ENCODE results near the gene KRABD2.
A peak's percentile ranks its signal among the peaks of the same experiment; 100 is the strongest.

KRABD2 gene

GRCh38 chr17:8382880-8383142, 6.3 kb upstream of the KRABD2 start:
- CTCF ChIA-PET, result interaction anchor here (0.6 to 1.6 kb wide), 5 partner anchors 22 to 363 kb away, joined by 3 to 4 read pairs (median 3); partner anchors contain the start of gene RANGRF
- peak overlapping the region; percentile 88 for H3K9ac ChIP-seq (ENCODE audit: control insufficient read depth, insufficient read depth, low read length)
- H2AFZ ChIP-seq (ENCODE audit: control insufficient read depth, low read depth, low read length), result peak overlapping the region; percentile 43
- peaks cover 47% of the 10 kb centered on the region for H3K79me2 ChIP-seq (ENCODE audit: control insufficient read depth, insufficient read depth, low read length)
- ATAC-seq (no peak; the same call in 2 of the 3 replicates), FAIRE-seq (no peak), DNase-seq (ENCODE audit: low read depth, low spot score) (no peak)
- SMC1A ChIA-PET (ENCODE audit: uncharacterized antibody, unreplicated experiment), result no interaction called here
- peaks cover 9% of the 10 kb centered on the region for H4K20me1 ChIP-seq (ENCODE audit: control insufficient read depth, insufficient read depth)
- no peaks in the 10 kb centered on the region for H3K9me3 ChIP-seq (replicated peaks; ENCODE audit: control insufficient read depth, insufficient read depth, low read length)
- WGBS (ENCODE audit: insufficient coverage, insufficient replicate concordance, low lambda C conversion rate, missing lambda C conversion rate), result 0% methylated on average over 15 of the region's 15 CpGs
- no TSS peak for BruUV-seq (replicated peaks)
- POLR2A ChIA-PET, result no interaction called here
- peak overlapping the region; percentile 84 for H3K4me3 ChIP-seq
- in situ Hi-C loops (cut with MboI), result no loop called here
- peaks cover 7 to 25% of the 10 kb centered on the region in 2 experiments for H3K36me3 ChIP-seq (ENCODE audit: control insufficient read depth in 2 of 2, insufficient read depth in 2 of 2, low read length in 1 of 2)
- H3K27me3 ChIP-seq (replicated peaks in 1 of 2; ENCODE audit: control insufficient read depth in 2 of 2, insufficient read depth in 2 of 2, low read length in 1 of 2), result no peaks in the 10 kb centered on the region
- no peaks in the 10 kb centered on the region; the same call in 1 of the 2 replicates for H3K4me1 ChIP-seq (ENCODE audit: control insufficient read depth, insufficient read depth, low read length)
- H3K27ac ChIP-seq (ENCODE audit: control insufficient read depth, insufficient read depth), result peak overlapping the region; percentile 76
- RAD21 ChIA-PET (ENCODE audit: unreplicated experiment), result interaction anchor here (3.1 kb wide), 1 partner anchor 363 kb away, joined by 8 read pairs; no protein-coding TSS in a partner anchor
- intact Hi-C loops (cut with micrococcal nuclease; ENCODE audit: unreplicated experiment), result loop anchor here (10.0 kb wide), 1 partner anchor 362 kb away; the partner anchor contains the start of gene CCDC42
- no peak overlapping the region for H3K4me2 ChIP-seq (ENCODE audit: control insufficient read depth, insufficient read depth)
- TF ChIP-seq FOXM1 (IDR thresholded peaks at IDR 0.05; ENCODE audit: low read depth, low read length), result peak; percentile 50; the same call in 1 of the 2 replicates
- peak in 1 of 2 experiments; percentile 14; a peak in 1 of 4 replicates for TF ChIP-seq IKZF2 (IDR thresholded peaks at IDR 0.05)
- no peak for TF ChIP-seq JUNB (IDR thresholded peaks at IDR 0.05)
- TF ChIP-seq, protein P1, sequence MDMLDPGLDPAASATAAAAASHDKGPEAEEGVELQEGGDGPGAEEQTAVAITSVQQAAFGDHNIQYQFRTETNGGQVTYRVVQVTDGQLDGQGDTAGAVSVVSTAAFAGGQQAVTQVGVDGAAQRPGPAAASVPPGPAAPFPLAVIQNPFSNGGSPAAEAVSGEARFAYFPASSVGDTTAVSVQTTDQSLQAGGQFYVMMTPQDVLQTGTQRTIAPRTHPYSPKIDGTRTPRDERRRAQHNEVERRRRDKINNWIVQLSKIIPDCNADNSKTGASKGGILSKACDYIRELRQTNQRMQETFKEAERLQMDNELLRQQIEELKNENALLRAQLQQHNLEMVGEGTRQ (IDR thresholded peaks at IDR 0.05; ENCODE audit: borderline replicate concordance, low read depth, low read length), result no peak
- no peak for TF ChIP-seq CEBPB (IDR thresholded peaks at IDR 0.05; ENCODE audit: borderline replicate concordance in 1 of 2, low read depth in 2 of 2, low read length in 2 of 2)
- no peak for TF ChIP-seq YBX1 (IDR thresholded peaks at IDR 0.05)
- TF ChIP-seq, protein P2, sequence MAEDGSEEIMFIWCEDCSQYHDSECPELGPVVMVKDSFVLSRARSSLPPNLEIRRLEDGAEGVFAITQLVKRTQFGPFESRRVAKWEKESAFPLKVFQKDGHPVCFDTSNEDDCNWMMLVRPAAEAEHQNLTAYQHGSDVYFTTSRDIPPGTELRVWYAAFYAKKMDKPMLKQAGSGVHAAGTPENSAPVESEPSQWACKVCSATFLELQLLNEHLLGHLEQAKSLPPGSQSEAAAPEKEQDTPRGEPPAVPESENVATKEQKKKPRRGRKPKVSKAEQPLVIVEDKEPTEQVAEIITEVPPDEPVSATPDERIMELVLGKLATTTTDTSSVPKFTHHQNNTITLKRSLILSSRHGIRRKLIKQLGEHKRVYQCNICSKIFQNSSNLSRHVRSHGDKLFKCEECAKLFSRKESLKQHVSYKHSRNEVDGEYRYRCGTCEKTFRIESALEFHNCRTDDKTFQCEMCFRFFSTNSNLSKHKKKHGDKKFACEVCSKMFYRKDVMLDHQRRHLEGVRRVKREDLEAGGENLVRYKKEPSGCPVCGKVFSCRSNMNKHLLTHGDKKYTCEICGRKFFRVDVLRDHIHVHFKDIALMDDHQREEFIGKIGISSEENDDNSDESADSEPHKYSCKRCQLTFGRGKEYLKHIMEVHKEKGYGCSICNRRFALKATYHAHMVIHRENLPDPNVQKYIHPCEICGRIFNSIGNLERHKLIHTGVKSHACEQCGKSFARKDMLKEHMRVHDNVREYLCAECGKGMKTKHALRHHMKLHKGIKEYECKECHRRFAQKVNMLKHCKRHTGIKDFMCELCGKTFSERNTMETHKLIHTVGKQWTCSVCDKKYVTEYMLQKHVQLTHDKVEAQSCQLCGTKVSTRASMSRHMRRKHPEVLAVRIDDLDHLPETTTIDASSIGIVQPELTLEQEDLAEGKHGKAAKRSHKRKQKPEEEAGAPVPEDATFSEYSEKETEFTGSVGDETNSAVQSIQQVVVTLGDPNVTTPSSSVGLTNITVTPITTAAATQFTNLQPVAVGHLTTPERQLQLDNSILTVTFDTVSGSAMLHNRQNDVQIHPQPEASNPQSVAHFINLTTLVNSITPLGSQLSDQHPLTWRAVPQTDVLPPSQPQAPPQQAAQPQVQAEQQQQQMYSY (CRISPR knock-in tag; IDR thresholded peaks at IDR 0.05), result no peak; the same call in 1 of the 2 replicates
- TF ChIP-seq NFXL1 (IDR thresholded peaks at IDR 0.05; ENCODE audit: borderline replicate concordance), result no peak
- TF ChIP-seq NFIC (IDR thresholded peaks at IDR 0.05; ENCODE audit: low read depth, low read length), result 0 out of 2 replicates have a peak, but pooled peaks have one; percentile 27
- TF ChIP-seq ZNF24 (IDR thresholded peaks at IDR 0.05), result no peak
- no peak; the same call in 1 of the 2 replicates for TF ChIP-seq YY1 (IDR thresholded peaks at IDR 0.05; ENCODE audit: low read depth, low read length)
- TF ChIP-seq, protein P3, sequence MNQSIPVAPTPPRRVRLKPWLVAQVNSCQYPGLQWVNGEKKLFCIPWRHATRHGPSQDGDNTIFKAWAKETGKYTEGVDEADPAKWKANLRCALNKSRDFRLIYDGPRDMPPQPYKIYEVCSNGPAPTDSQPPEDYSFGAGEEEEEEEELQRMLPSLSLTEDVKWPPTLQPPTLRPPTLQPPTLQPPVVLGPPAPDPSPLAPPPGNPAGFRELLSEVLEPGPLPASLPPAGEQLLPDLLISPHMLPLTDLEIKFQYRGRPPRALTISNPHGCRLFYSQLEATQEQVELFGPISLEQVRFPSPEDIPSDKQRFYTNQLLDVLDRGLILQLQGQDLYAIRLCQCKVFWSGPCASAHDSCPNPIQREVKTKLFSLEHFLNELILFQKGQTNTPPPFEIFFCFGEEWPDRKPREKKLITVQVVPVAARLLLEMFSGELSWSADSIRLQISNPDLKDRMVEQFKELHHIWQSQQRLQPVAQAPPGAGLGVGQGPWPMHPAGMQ (IDR thresholded peaks at IDR 0.05; ENCODE audit: borderline replicate concordance), result no peak
- no peak for TF ChIP-seq TARDBP (IDR thresholded peaks at IDR 0.05; ENCODE audit: borderline replicate concordance)
- TF ChIP-seq MTA3 (IDR thresholded peaks at IDR 0.05; ENCODE audit: borderline replicate concordance, low read length), result peak; percentile 71; the same call in 1 of the 2 replicates
- TF ChIP-seq ESRRA (IDR thresholded peaks at IDR 0.05; ENCODE audit: low read length), result no peak; the same call in 1 of the 2 replicates
- TF ChIP-seq FOS (IDR thresholded peaks at IDR 0.05; ENCODE audit: borderline replicate concordance, extremely low read depth, insufficient read length), result no peak
- TF ChIP-seq BACH1 (IDR thresholded peaks at IDR 0.05; ENCODE audit: borderline replicate concordance), result no peak
- TF ChIP-seq MEF2A (IDR thresholded peaks at IDR 0.05; ENCODE audit: insufficient read depth, low read depth, low read length), result peak; percentile 34; the same call in 1 of the 2 replicates

All from GM12878 (cell line).